Kidney epithelial cell (primary cell): ENCODE measurements around the gene SORL1. TPM values are rescaled to one million over a fixed set of nuclear protein-coding genes. Genes with fewer than 3 reads are reported as not detected.

Experiments
- DNase-seq: peaks from one replicate; pipeline ENCODE4 v3.0.0-alpha.2; 2010; ENCODE audit warnings: low read depth
- H3K27me3 ChIP-seq: 2 replicates; pipeline ENCODE4 v1.6.0; 2011; ENCODE audit warnings: low read length; ENCODE audit not compliant: control insufficient read depth, insufficient read depth
- H3K36me3 ChIP-seq: 2 replicates; pipeline ENCODE4 v1.5.1; 2011; ENCODE audit warnings: low read length; ENCODE audit not compliant: control insufficient read depth, insufficient read depth
- H3K4me3 ChIP-seq: 2 replicates; pipeline ENCODE4 v1.5.1; 2011; ENCODE audit warnings: low read depth, mild to moderate bottlenecking, control low read depth, low read length
- CTCF ChIP-seq: IDR thresholded peaks from 2 replicates; pipeline ENCODE4 v1.5.1; 2011; ENCODE audit warnings: mild to moderate bottlenecking, moderate library complexity, low read length, control low read depth, inconsistent platforms; ENCODE audit not compliant: insufficient read depth, poor library complexity, severe bottlenecking
- total RNA-seq: library from RNA; depleted of rRNA; stranded (reverse); fragments of >200 nt; gene quantifications from 2 replicates; pipeline ENCODE4 v1.2.3, GENCODE V29; 2015

SORL1 gene
- total RNA-seq, 1 donor from 2014 or later: 4.1 TPM

DNA sequence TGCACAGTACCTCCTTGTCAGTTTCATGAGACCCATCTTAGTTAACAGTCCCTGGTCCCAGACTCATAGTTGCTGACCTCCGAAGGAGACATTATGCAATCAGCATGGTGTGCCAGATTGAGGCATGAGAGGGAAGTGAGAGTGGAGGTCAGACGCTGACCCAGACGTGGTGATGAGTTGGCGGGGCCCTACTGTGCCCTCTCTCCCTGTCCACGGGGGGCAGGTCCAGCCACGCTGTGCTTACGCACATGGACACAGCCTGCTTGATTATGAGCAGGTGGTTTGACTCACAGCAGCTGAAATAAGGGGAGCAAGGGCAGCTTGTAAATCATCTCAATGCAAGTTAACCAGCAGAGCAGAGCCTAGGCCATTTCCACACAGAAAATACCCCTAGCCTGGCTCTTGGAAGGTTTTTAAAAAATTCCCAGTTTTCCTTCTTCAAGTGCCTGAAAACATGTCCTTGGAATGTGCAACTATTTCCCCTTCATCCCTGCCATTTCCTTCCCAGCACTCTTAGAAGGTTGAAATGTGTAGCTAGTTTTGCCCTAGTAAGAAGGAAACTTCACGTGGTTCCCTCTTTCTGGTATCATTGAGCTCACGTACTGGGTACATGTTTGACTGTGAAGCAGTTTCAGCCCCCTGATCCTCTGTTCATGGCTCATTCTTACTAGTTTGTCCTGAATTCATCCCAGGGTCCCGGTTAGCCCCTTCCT, 123.3 kb downstream of the SORL1 start:
- Histone ChIP-seq H3K36me3 (no peaks in the 10 kb centered on the region), H3K4me3 (no peak overlapping the region), H3K27me3 (no peaks in the 10 kb centered on the region)
- TF ChIP-seq CTCF: no peak
- DNase-seq: no peak

DNA sequence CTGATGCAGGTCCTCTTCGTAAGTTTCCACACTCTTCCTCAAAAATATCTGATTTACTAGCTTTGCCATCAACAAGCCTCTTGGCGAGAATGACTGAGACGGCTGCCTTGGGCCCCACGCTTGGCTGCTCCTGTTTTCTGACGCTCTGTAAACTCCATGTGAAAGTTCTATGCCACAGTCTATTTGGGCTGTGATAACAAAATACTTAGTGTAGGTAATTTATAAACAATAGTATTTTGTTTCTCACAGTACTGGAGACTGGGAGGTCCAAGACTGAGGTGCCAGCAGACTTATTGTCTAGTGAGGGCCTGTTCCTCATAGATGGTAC, 123.8 kb downstream of the SORL1 start:
- DNase-seq: no peak
- TF ChIP-seq CTCF: no peak
- Histone ChIP-seq H3K36me3 (no peaks in the 10 kb centered on the region), H3K27me3 (no peaks in the 10 kb centered on the region), H3K4me3 (no peak overlapping the region)

DNA sequence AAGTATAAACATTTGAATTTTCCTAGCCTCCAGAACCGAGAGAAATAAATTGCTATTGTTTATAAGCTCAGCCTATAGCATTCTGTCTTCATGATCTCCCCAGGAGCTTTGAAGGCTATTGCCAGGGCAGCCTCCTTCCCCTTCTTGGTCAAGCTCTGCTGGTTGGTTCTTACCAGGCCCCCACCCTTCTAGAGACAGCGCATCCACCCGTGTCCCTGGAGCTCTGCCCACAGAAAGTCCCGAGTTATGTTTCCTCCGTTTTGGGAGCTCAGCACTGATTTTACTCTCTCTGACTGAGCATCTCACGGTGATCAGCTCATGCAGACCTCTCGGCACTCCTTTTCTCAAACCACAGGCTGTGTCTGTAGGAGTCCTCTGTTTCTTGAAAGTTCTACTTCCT, 124.4 kb downstream of the SORL1 start:
- TF ChIP-seq CTCF: no peak
- no peak for DNase-seq
- Histone ChIP-seq H3K4me3 (no peak overlapping the region), H3K27me3 (no peaks in the 10 kb centered on the region), H3K36me3 (no peaks in the 10 kb centered on the region)

- TF ChIP-seq CTCF: no peak
- Histone ChIP-seq H3K36me3 (no peaks in the 10 kb centered on the region), H3K4me3 (no peak overlapping the region), H3K27me3 (no peaks in the 10 kb centered on the region)
- no peak for DNase-seq
Measured at GRCh38 chr11:121577106-121577848, 125.2 kb downstream of the SORL1 start.

DNA sequence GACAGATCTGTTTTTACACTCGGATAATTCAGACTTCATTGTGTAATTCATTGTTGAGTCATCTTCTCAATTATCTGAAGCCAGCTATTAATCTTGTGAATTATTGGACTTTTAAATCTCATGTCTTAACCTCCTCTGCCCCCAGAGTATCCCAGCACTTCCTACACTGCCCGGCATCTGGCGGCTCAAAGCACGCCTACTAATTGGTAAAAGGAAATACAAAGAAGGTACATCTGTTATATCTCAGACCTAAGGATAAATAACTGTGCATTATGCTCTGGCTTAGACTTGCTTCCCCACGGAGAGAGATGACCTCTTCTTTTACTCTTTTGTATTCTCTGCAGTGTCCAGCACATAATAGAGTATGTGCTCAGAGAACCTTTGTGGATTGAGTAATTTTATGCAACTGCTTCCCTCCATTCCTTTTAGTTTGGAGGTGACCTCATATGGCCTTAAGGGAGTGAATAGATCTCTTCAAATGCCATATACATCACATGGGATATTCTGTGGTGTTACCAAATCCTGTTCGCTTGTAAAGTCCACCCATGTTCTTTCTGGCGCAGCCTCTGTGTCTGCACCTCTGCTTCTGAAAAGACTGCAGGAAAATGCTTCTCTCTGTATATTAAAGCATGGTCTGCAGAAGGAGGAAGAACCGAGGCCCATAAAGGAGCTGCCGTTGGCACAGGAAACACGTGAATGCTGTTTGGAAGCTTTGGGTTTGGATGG, 126.3 kb downstream of the SORL1 start:
- Histone ChIP-seq H3K36me3 (no peaks in the 10 kb centered on the region), H3K27me3 (no peaks in the 10 kb centered on the region), H3K4me3 (no peak overlapping the region)
- DNase-seq: no peak
- TF ChIP-seq CTCF: no peak
